ENCODE data around the gene HSBP1L1.

The HSBP1L1 gene

DNA sequence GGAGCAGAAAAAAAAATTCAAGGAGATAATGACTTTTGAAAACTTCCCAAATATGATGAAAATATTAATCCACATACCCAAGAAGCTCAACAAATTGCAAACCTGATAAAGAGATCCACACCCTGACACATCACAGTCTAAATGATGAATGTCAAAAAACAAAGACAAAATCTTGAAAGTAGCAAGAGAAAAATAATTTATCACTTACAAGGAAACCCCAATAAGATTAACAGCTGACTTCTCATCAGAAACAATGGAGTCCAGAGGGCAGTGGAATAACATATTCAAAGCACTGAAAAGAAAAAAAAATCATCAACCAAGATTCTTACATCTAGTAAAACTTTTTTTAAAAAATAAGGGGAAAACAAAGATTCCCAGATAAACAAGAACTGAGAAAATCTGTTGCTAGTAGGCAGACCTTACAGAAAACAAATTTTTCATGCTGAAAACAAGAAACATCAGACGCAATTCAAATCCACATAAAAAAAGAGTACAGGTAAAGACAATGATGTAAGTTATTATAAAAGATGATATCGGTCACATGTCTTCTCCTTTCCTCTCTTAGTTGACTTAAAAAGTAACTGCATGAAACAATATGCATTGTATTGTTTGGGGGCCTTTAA lies 34.3 kb upstream of the HSBP1L1 start:
- no peak for DNase-seq (ENCODE audit: low spot score)

- no peak for DNase-seq (ENCODE audit: low spot score)
Observed at GRCh38 chr18:79931475-79931874, 33.0 kb upstream of the HSBP1L1 start.

DNA sequence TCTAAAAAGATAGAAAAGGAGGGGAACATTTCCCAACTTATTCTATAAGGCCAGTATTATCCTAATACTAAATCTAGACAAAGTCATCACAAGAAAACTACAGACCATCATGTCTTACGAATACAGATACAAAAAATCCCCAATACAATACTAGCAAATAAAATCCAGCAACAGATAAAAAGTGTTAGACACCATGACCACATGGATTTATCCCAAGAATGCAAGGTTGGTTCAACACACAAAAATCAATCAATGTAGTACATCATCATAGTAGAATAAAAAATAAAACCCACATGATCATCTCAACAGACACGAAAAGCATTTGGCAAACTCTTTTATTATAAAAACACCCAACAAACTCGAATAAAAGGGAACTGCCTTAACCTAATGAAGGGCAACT lies 31.5 kb upstream of the HSBP1L1 start:
- DNase-seq (ENCODE audit: low spot score): no peak

DNA sequence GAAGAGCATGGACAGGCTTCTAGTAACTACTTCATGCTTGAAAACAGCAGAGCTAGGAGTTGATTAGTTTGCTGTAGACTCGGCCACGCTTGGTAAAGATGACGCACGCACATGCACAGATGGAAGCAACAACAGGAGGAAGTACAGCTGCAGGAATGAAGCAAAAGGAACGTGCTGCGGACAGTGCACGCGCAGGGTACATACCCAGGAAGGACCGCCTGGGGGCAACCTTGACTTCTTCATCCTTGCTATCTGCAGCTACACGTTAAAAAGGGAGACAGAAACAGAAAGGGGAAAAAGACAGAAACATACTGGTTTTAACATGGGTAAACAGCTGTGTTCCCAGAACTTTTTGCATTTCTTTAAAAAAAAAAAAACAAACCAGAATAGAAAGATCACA lies 30.7 kb upstream of the HSBP1L1 start:
- no peak for DNase-seq (ENCODE audit: low spot score)

DNA sequence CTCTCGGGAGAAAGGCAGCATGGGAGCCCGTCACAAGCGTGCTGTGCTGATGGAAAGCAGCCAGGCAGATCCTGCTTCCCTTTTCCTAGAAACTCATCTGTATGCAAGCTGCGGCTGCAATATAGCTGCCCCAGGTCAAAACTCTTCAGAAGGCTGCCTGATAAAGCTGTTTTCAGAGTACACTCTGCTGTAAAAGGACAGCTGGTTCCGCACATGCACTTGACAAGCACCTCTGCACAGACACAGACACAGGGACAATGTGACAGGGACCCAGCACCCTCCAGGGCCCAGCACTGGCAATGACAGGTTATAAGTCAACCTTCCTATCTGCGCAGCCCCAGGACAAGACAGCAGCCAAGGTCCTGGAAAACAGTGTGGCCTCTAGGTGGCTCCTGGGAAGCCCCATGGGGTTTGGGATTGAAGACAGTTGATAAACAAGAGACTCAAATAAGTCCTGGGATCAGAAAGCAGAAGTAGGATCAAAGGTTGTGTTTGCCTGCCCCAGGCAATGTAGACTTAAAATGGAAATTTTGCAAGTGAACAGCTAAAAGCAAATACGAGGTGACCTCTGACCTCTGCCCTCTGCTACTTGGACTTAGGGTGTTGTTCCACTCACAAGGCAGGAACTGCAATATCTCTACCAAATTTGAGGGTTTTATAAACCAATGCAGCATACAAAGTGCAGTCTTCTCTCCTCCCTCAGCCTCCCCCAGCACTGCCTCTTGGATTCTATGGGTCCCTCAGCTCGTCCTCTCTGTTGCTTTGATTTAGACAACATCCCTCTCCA lies 29.9 kb upstream of the HSBP1L1 start:
- DNase-seq (ENCODE audit: low spot score): no peak

- DNase-seq (ENCODE audit: low spot score): no peak
Observed at GRCh38 chr18:79935098-79935480, 29.4 kb upstream of the HSBP1L1 start.

DNA sequence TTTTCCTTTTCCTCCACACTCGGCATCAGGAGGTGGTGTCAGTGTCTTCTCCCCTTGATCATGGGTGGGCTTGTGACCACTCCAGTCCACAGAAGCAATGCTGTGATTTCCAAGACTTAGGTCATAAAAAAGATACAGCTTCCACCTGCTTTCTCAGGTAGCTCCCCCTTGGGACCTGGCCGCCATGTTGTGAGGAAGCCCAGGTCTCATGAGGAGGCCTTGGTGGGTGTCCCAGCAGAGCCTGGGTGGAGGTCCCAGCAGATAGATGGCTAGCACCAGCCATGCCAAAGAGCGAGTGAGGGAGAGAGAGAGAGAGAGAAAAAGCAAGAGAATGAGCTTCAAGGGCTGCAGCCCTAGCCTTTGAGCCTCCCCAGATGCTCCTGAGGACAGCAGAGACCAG lies 28.9 kb upstream of the HSBP1L1 start:
- no peak for DNase-seq (ENCODE audit: low spot score)

- DNase-seq (ENCODE audit: low spot score): no peak
Observed at GRCh38 chr18:79935925-79936324, 28.5 kb upstream of the HSBP1L1 start.

DNA sequence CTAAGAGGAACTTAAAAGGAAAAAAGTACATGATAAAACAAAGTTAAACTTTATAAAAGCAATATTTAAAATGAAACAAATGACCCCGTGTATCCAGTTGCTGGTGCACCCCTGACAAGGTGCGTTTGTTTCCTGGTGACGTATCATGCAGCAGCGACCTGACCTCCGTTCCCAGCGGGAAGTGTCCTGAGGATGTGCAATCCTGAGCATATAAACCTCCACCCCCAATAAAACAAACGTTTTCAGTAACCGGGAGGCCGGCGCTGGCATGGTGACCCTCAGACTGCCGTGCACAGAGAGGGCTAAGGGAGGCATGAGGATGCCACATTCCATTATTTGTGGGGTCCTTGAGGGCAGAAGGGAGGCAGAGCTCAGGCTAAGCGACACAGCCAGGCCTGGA lies 27.8 kb upstream of the HSBP1L1 start:
- no peak for DNase-seq (ENCODE audit: low spot score)

GRCh38 chr18:79937103-79937860 lies 27.2 kb upstream of the HSBP1L1 start:
- no peak for DNase-seq (ENCODE audit: low spot score)

DNA sequence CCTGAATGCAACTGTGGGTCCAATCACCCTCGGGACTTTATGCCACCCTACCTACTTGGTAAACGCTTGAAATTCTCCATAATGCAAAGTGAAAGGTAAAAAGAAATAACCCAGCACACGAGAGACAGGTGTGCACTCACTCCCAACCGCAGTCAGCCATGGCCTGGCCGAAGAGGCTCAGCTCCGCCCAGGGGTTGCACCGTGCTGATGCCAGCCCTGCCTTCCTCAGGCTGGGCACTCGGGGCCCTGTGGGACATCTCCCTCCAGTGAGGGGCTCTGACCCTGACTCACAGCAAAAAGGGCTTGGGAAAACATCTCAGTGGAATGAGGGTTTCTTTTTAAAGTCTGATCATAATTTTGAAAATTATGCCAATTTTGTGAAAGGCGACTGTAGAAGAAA lies 26.2 kb upstream of the HSBP1L1 start:
- DNase-seq (ENCODE audit: low spot score): no peak

GRCh38 chr18:79939096-79939495 lies 25.3 kb upstream of the HSBP1L1 start:
- DNase-seq (ENCODE audit: low spot score): no peak

GRCh38 chr18:79940126-79940813 lies 24.2 kb upstream of the HSBP1L1 start:
- DNase-seq (ENCODE audit: low spot score): no peak

DNA sequence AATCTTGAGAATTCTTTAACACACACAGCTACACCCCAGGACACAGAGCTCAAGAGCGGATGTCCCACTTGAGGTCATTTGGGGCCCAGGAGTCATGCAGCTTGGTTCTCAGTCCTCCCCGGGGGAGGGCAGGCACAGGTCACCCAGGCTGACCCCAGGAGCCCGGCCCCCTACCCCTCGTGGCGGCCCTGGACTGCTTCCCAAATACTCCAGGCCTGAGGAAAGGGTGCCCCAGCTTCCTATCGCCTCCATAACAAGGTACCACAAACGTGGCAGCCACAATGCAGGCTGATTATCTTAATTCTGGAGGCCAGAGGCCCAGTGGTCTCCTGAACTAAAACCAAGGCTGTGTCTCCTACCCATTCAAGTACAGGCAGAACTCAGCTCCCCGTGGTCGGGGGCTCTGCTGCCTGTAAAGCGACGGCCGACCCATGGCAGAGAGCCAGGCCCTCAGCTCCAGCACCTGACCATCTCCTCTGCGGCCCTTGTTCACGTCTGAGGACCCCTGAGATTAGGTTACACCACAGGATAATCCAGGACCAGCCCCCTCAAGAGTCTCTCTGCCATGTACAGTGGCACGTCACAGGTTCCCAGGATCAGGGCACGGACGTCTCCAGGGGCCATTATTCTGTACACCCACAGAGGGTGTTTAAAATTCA lies 23.5 kb upstream of the HSBP1L1 start:
- DNase-seq (ENCODE audit: low spot score): no peak

DNA sequence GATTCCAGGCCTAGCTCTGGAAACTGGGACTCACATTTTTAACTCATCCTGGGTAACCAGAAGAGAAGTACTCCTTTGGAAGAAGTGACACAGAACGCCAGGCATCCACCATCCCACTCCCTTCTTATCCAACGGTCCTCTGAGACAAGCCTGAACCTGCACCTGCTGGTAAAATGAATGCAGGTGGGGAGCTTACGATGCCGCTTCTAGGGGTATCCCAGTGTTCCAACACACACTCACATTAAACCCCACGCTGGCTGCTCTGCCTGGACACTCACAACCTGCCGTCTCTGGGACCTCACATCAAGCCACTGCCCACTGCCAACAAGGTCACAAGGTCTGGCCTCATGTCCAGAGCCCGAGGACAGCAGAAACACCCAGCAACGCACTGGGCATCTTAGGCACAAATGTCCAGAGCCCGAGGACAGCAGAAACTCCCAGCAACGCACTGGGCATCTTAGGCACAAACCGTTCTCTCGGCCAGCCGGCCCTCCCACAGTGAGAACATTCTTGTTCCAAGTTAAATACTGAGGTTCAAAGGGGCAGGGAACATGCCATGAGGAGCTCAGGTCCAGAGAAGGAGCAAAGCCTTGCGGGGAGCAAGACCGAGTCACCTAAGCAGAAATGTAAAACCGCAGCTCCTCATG lies 22.8 kb upstream of the HSBP1L1 start:
- peak; percentile 22 for DNase-seq (ENCODE audit: low spot score)

- DNase-seq (ENCODE audit: low spot score): no peak
Observed at GRCh38 chr18:79942211-79942610, 22.2 kb upstream of the HSBP1L1 start.

GRCh38 chr18:79942786-79943607 lies 21.4 kb upstream of the HSBP1L1 start:
- no peak for DNase-seq (ENCODE audit: low spot score)

DNA sequence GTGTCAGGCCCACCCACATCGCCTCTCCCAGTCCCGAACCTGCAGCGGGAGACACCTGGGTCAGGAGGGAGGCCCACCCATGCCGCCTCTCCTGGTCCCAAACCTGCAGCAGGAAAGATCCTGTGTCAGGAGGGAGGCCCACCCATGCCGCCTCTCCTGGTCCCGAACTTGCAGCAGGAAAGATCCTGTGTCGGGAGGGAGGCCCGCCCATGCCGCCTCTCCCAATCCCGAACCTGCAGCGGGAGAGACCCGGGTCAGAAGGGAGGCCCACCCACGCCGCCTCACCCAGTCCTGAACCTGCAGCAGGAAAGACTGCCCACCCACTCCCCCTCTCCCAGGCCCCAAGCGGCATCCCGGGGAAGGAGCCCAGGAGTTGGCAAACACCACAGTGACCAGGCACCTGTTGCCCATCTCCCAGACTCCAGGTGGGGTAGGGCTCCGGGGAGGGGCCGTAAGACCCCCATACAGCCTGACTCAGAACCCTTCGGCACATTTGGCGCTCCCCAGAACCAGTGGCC lies 20.8 kb upstream of the HSBP1L1 start:
- no peak for DNase-seq (ENCODE audit: low spot score)

GRCh38 chr18:79944126-79944731 lies 20.2 kb upstream of the HSBP1L1 start:
- DNase-seq (ENCODE audit: low spot score): no peak

DNA sequence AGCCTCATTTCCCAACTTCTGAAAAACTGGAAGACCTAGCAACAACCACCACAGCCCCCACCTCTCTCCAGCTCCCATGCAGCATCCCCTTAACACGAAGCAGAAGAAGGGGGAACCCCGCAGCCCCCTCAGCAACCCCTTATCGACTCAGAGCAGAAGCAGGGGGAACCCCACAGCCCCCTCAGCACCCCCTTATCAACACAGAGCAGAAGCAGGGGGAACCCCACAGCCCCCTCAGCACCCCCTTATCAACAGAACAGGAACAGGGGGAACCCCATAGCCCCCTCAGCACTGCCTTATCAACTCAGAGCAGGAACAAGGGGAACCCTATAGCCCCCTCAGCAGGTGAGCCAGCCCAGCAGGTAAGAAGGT lies 19.7 kb upstream of the HSBP1L1 start:
- DNase-seq (ENCODE audit: low spot score): no peak

Data from pons (tissue), 1 donor.